ENCODE data around the gene PLEKHG2. TPM values are rescaled to one million over a fixed set of nuclear protein-coding genes. Genes with fewer than 3 reads are reported as not detected.

PLEKHG2 gene
- total RNA-seq, 1 experiment from 2014 or later, result 19.6 TPM

GRCh38 chr19:39401549-39402345 lies 10.7 kb upstream of the PLEKHG2 start:
- ChIA-PET POLR2A (interaction anchor here (1.0 to 4.8 kb wide), 9 partner anchors 8 to 79 kb away, joined by 3 to 56 read pairs (median 11); partner anchors contain the start of genes MED29, PAF1, PLEKHG2 and RPS16), CTCF (interaction anchor here (0.6 to 3.0 kb wide), 3 partner anchors 10 to 172 kb away, joined by 5 to 20 read pairs (median 6); partner anchors contain the start of gene PLEKHG2)
- Mint-ChIP-seq H3K27ac (ENCODE audit: low read depth, unreplicated experiment) (peak overlapping the region; percentile 100), H3K27me3 (ENCODE audit: insufficient read depth, unreplicated experiment) (no peaks in the 10 kb centered on the region), H3K36me3 (ENCODE audit: insufficient read depth, unreplicated experiment) (peaks cover 15% of the 10 kb centered on the region), H3K4me3 (ENCODE audit: unreplicated experiment) (peak overlapping the region; percentile 80), H3K9me3 (ENCODE audit: unreplicated experiment) (no peaks in the 10 kb centered on the region), H3K4me1 (ENCODE audit: insufficient read depth, unreplicated experiment) (peaks cover 52% of the 10 kb centered on the region)
- intact Hi-C loops (cut with micrococcal nuclease), result loop anchor here (1.0 kb wide), 1 partner anchor 11 kb away; the partner anchor contains the start of gene PLEKHG2
- TF ChIP-seq CTCF (IDR thresholded peaks at IDR 0.05; ENCODE audit: unreplicated experiment), result no peak
- BruUV-seq (replicated peaks), result no TSS peak
- DNase-seq (ENCODE audit: unreplicated experiment), result peak; percentile 88

GRCh38 chr19:39402346-39403300 lies 9.8 kb upstream of the PLEKHG2 start:
- peaks cover 18% of the 10 kb centered on the region for H3K36me3 Mint-ChIP-seq (ENCODE audit: insufficient read depth, unreplicated experiment)
- intact Hi-C loops (cut with micrococcal nuclease), result loop anchor here (1.0 kb wide), 1 partner anchor 10 kb away; the partner anchor contains the start of gene PLEKHG2
- H3K27me3 Mint-ChIP-seq (ENCODE audit: insufficient read depth, unreplicated experiment), result no peaks in the 10 kb centered on the region
- BruUV-seq (replicated peaks), result TSS peak; percentile 2
- TF ChIP-seq CTCF (IDR thresholded peaks at IDR 0.05; ENCODE audit: unreplicated experiment), result no peak
- CTCF ChIA-PET, result interaction anchor here (0.8 to 3.0 kb wide), 3 partner anchors 9 to 38 kb away, joined by 6 to 20 read pairs (median 8); partner anchors contain the start of gene PLEKHG2
- DNase-seq (ENCODE audit: unreplicated experiment), result peak; percentile 96
- H3K9me3 Mint-ChIP-seq (ENCODE audit: unreplicated experiment), result no peaks in the 10 kb centered on the region
- H3K27ac Mint-ChIP-seq (ENCODE audit: low read depth, unreplicated experiment), result peak overlapping the region; percentile 100
- H3K4me3 Mint-ChIP-seq (ENCODE audit: unreplicated experiment), result peak overlapping the region; percentile 80
- POLR2A ChIA-PET, result interaction anchor here (0.6 to 4.8 kb wide), 13 partner anchors 9 to 641 kb away, joined by 3 to 56 read pairs (median 11); partner anchors contain the start of genes MED29, PAF1, PLEKHG2 and RPS16
- H3K4me1 Mint-ChIP-seq (ENCODE audit: insufficient read depth, unreplicated experiment), result peaks cover 48% of the 10 kb centered on the region

GRCh38 chr19:39403331-39404312 lies 8.8 kb upstream of the PLEKHG2 start:
- no peaks in the 10 kb centered on the region for H3K9me3 Mint-ChIP-seq (ENCODE audit: unreplicated experiment)

More at GRCh38 chr19:39403331-39404312, 8.8 kb upstream of the PLEKHG2 start:
- ChIA-PET POLR2A (interaction anchor here (0.6 to 4.8 kb wide), 12 partner anchors 8 to 1099 kb away, joined by 3 to 56 read pairs (median 4); partner anchors contain the start of genes C19orf33, MED29, PAF1 and PLEKHG2), CTCF (interaction anchor here (0.8 to 0.9 kb wide), 2 partner anchors 8 to 11 kb away, joined by 3 to 8 read pairs; no protein-coding TSS in a partner anchor)
- intact Hi-C loops (cut with micrococcal nuclease), result no loop called here
- no peaks in the 10 kb centered on the region for H3K27me3 Mint-ChIP-seq (ENCODE audit: insufficient read depth, unreplicated experiment)
- H3K27ac Mint-ChIP-seq (ENCODE audit: low read depth, unreplicated experiment), result peak overlapping the region; percentile 100
- no peak for TF ChIP-seq CTCF (IDR thresholded peaks at IDR 0.05; ENCODE audit: unreplicated experiment)
- peaks cover 28% of the 10 kb centered on the region for H3K36me3 Mint-ChIP-seq (ENCODE audit: insufficient read depth, unreplicated experiment)
- TSS peak; percentile 8 for BruUV-seq (replicated peaks)
- peaks cover 39% of the 10 kb centered on the region for H3K4me1 Mint-ChIP-seq (ENCODE audit: insufficient read depth, unreplicated experiment)
- peak overlapping the region; percentile 80 for H3K4me3 Mint-ChIP-seq (ENCODE audit: unreplicated experiment)
- peak; percentile 99 for DNase-seq (ENCODE audit: unreplicated experiment)

Data from MCF 10A (cell line).